NT2/D1 (cell line): Measurements from ENCODE around the gene MAP3K5.

Experiments used
- SUZ12 ChIP-seq: IDR thresholded peaks from 2 replicates; pipeline ENCODE4 v1.6.1; 2011; ENCODE audit not compliant: insufficient read length, insufficient read depth; ENCODE audit errors: extremely low read depth
- YY1 ChIP-seq: IDR thresholded peaks from 2 replicates; pipeline ENCODE4 v1.6.1; 2011; ENCODE audit not compliant: insufficient read length, insufficient read depth

DNA sequence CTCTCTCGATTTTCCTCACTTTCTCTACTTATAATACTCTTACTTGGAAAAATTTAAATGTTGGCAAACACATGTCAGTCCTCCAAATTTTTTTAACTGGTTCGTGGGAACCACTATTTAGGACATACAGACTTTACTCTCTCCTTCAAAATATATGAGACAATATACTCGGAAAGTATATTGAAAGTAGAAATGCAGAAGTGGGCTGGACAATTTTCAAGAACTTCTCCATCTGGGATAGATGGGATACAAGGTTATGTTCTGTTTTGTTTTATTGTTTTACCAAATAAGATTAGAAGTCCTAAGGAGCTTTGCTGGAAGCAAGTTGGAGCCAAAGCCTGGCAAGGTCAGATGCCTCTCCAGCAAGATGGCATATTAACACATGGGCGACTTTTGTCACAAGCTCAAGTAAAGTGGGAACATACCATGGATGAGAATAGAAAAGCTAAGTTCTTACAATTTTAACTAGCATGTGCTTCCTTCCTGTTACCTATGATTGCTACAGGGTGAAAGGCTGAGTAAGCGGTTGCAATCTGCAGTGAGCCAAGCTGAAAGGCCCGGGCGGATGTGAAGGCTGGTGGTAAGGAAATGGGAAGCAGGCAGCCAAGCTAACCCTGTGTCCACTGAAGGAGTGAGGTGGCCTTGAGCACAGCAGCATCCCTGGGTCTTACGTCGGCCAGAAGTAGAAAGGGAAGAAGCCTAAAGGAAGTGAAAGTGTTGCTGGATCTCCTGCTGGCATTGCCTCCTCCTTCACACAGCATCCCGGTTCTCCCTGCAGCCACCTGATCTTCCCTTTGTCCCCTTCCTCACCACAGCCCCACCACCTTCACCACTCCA, 7.1 kb downstream of the MAP3K5 start:
- TF ChIP-seq YY1 (no peak), SUZ12 (no peak)
